Panc1 (cell line): Measurements from ENCODE around the gene NLRP6. TPM values are rescaled to one million over a fixed set of nuclear protein-coding genes. Genes with fewer than 3 reads are reported as not detected.

Source experiments
- ATAC-seq: fragments of 200-7000 bp; cut with Tn5 transposase; 2 replicates; pipeline ENCODE4 v1.9.1; 2020; ENCODE audit warnings: mild to moderate bottlenecking, moderate library complexity
- BruUV-seq: library from RNA; stranded (reverse); fragments of 400-500 nt; replicated peaks from 2 replicates; lab custom pipeline; 2021; lab: Mats Ljungman, UMichigan
- CTCF ChIA-PET: fragments of 300-600 bp; sonication (Branson Sonifier 250); formaldehyde crosslinking; loops from one replicate; lab custom pipeline; 2022; ENCODE audit warnings: antibody characterized with exemption; lab: Charles Lee
- POLR2A ChIA-PET: fragments of 300-600 bp; sonication (Branson Sonifier 250); formaldehyde crosslinking; loops from one replicate; lab custom pipeline; 2022; ENCODE audit warnings: antibody characterized with exemption; lab: Charles Lee
- DNase-seq: peaks from one replicate; pipeline ENCODE4 v3.0.0-alpha.2; 2010; ENCODE audit warnings: low read depth, low spot score
- H3K27ac ChIP-seq: 2 replicates; pipeline ENCODE4 v1.5.1; 2011; ENCODE audit warnings: mild to moderate bottlenecking, low read length, inconsistent platforms
- H3K27me3 ChIP-seq: fragments of 200-500 bp; sonication (Bioruptor generic); 2 replicates; pipeline ENCODE4 v1.6.0; 2014; ENCODE audit warnings: low read length, inconsistent platforms; ENCODE audit not compliant: control insufficient read depth, insufficient read depth
- H3K36me3 ChIP-seq: fragments of 200-500 bp; sonication (Bioruptor generic); 2 replicates; pipeline ENCODE4 v1.5.1; 2014; ENCODE audit warnings: inconsistent platforms, mild to moderate bottlenecking, low read length, moderate library complexity; ENCODE audit not compliant: control insufficient read depth, insufficient read depth
- H3K4me1 ChIP-seq: 2 replicates; pipeline ENCODE4 v1.5.1; 2011; ENCODE audit warnings: inconsistent platforms, mild to moderate bottlenecking, low read length, moderate library complexity; ENCODE audit not compliant: control insufficient read depth, insufficient read depth
- H3K4me3 ChIP-seq, 2 experiments: 2 replicates each; pipeline ENCODE4 v1.5.1; 2011 to 2012; ENCODE audit warnings: low read depth in 2 of 2, low read length in 2 of 2, mild to moderate bottlenecking in 2 of 2, inconsistent platforms in 1 of 2, moderate library complexity in 1 of 2
- H3K9me3 ChIP-seq: fragments of 200-500 bp; sonication (Bioruptor generic); 2 replicates; pipeline ENCODE4 v1.5.1; 2014; ENCODE audit warnings: low read depth, mild to moderate bottlenecking, inconsistent platforms, low read length, moderate library complexity; ENCODE audit not compliant: control insufficient read depth, insufficient read depth
- CTCF ChIP-seq: fragments of 450-650 bp; IDR thresholded peaks from 2 replicates; pipeline ENCODE4 v1.5.1; 2017; ENCODE audit warnings: mild to moderate bottlenecking
- POLR2AphosphoS5 ChIP-seq: IDR thresholded peaks from 2 replicates; pipeline ENCODE4 v1.6.1; 2012; ENCODE audit warnings: mild to moderate bottlenecking, low read depth, low read length, moderate library complexity
- REST ChIP-seq, 2 experiments: IDR thresholded peaks; 2 replicates each; pipeline ENCODE4 v1.6.1; 2011 to 2012; ENCODE audit warnings: low read depth in 2 of 2, control low read depth in 1 of 2, low read length in 1 of 2, mild to moderate bottlenecking in 1 of 2, moderate library complexity in 1 of 2; ENCODE audit not compliant: insufficient read depth in 1 of 2
- SIN3A ChIP-seq: IDR thresholded peaks from 2 replicates; pipeline ENCODE4 v1.6.1; 2012; ENCODE audit warnings: low read depth, mild to moderate bottlenecking, low read length, moderate library complexity, borderline replicate concordance; ENCODE audit not compliant: insufficient read depth
- TCF7L2 ChIP-seq: IDR thresholded peaks from 2 replicates; pipeline ENCODE4 v1.6.1; 2011; ENCODE audit warnings: mild to moderate bottlenecking, low read depth, low read length, inconsistent platforms
- in situ Hi-C: cut with HindIII; loops from 2 replicates; pipeline ENCODE4 v1.10.0; 2016; ENCODE audit warnings: low sequenced_read_pairs, low pct_unique_long_range_greater_than_20kb
- intact Hi-C: fragments of 100-400 bp; cut with micrococcal nuclease; formaldehyde crosslinking; loops from one replicate; pipeline ENCODE4 v1.10.0; 2022; ENCODE audit not compliant: unreplicated experiment
- total RNA-seq: library from RNA; stranded (reverse); gene quantifications from one replicate; pipeline ENCODE4 v1.2.1, GENCODE V29; 2021; ENCODE audit not compliant: unreplicated experiment

NLRP6 gene
- total RNA-seq, 1 experiment from 2014 or later, result 0.59 TPM

GRCh38 chr11:283405-284104 is 5.3 kb downstream of the NLRP6 start:
- intact Hi-C loops, result no loop called here
- DNase-seq (no peak), ATAC-seq (no peak)
- TF ChIP-seq SIN3A (no peak), POLR2AphosphoS5 (no peak), CTCF (no peak), REST (IDR thresholded peaks at IDR 0.05; ENCODE audit: insufficient read depth in 1 of 2, low read depth in 2 of 2, low read length in 1 of 2) (no peak), TCF7L2 (no peak)
- Histone ChIP-seq H3K9me3 (no peaks in the 10 kb centered on the region), H3K27me3 (peaks cover 3% of the 10 kb centered on the region), H3K36me3 (no peaks in the 10 kb centered on the region), H3K4me3 (no peak overlapping the region), H3K4me1 (peaks cover 19% of the 10 kb centered on the region; the same call in 1 of the 2 replicates), H3K27ac (no peak overlapping the region)
- ChIA-PET POLR2A (interaction anchor here (0.6 kb wide), 1 partner anchor 792 kb away, joined by 3 read pairs; no protein-coding TSS in a partner anchor), CTCF (interaction anchor here (0.6 kb wide), 1 partner anchor 253 kb away, joined by 3 read pairs; no protein-coding TSS in a partner anchor)
- no TSS peak for BruUV-seq
- in situ Hi-C loops, result no loop called here

GRCh38 chr11:284105-285020 is 6.2 kb downstream of the NLRP6 start:
- no peak for ATAC-seq

More at GRCh38 chr11:284105-285020, 6.2 kb downstream of the NLRP6 start:
- TF ChIP-seq REST (IDR thresholded peaks at IDR 0.05; ENCODE audit: insufficient read depth in 1 of 2, low read depth in 2 of 2, low read length in 1 of 2) (0 out of 4 replicates have a peak, but pooled peaks of 1 of the 2 experiments have one; percentile 14), TCF7L2 (no peak)
- peaks cover 3% of the 10 kb centered on the region for H3K27me3 ChIP-seq
- POLR2A ChIA-PET, result interaction anchor here (0.6 kb wide), 1 partner anchor 791 kb away, joined by 3 read pairs; no protein-coding TSS in a partner anchor
- no peaks in the 10 kb centered on the region for H3K9me3 ChIP-seq
- H3K36me3 ChIP-seq, result no peaks in the 10 kb centered on the region
- CTCF ChIA-PET, result interaction anchor here (0.6 kb wide), 1 partner anchor 252 kb away, joined by 3 read pairs; no protein-coding TSS in a partner anchor
- in situ Hi-C loops, result no loop called here
- H3K4me1 ChIP-seq, result peaks cover 20% of the 10 kb centered on the region; the same call in 1 of the 2 replicates
- no peak overlapping the region for H3K27ac ChIP-seq
- DNase-seq, result no peak
- H3K4me3 ChIP-seq, result no peak overlapping the region
- BruUV-seq, result no TSS peak
- intact Hi-C loops, result no loop called here
